ENCODE measurements around the gene ZNF182.
"Not testable (repeated sequence)": the region's sequence is repeated elsewhere in the genome, so short reads cannot be mapped to it uniquely, and the experiment has no call there.

ZNF182 gene

GRCh38 chrX:47958761-47959342 lies 44.9 kb downstream of the ZNF182 start:
- Histone ChIP-seq H2AFZ (ENCODE audit: low read length, unreplicated experiment) (no peak overlapping the region), H3K4me3 (ENCODE audit: low read depth, low read length) (no peak overlapping the region), H3K79me2 (ENCODE audit: control insufficient read depth, insufficient read depth, low read length, unreplicated experiment) (no peaks in the 10 kb centered on the region), H3K27ac (ENCODE audit: low read depth, low read length) (no peak overlapping the region), H3K27me3 (ENCODE audit: insufficient read depth, low read length) (no peaks in the 10 kb centered on the region), H3K4me1 (ENCODE audit: control insufficient read depth, insufficient read depth, low read length, unreplicated experiment) (no peaks in the 10 kb centered on the region), H3K36me3 (ENCODE audit: insufficient read depth, low read length) (no peaks in the 10 kb centered on the region)

DNA sequence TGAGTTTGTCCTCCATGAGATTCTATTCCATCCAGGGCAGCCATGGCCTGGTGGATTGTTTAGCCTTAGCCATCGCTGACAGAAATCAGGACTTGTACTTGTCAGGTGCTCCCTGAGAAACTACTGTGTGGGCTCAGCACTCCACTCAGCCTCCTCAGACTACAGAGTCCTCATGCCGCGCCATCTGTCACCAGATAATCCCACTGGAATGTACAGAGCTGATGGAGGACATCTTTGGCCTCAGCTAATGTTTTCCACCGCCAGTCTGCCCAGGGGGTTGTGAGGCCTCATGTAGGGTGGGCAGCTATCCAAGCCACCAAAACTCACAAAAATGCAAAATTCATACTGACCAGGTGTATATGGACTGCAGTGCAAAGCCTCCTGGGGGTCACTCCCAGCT lies 45.6 kb downstream of the ZNF182 start:
- not testable (repeated sequence) for H2AFZ ChIP-seq (ENCODE audit: low read length, unreplicated experiment); H3K4me1 ChIP-seq (ENCODE audit: control insufficient read depth, insufficient read depth, low read length, unreplicated experiment); H3K79me2 ChIP-seq (ENCODE audit: control insufficient read depth, insufficient read depth, low read length, unreplicated experiment); H3K27me3 ChIP-seq (ENCODE audit: insufficient read depth, low read length); H3K36me3 ChIP-seq (ENCODE audit: insufficient read depth, low read length); H3K27ac ChIP-seq (ENCODE audit: low read depth, low read length); H3K4me3 ChIP-seq (ENCODE audit: low read depth, low read length)

DNA sequence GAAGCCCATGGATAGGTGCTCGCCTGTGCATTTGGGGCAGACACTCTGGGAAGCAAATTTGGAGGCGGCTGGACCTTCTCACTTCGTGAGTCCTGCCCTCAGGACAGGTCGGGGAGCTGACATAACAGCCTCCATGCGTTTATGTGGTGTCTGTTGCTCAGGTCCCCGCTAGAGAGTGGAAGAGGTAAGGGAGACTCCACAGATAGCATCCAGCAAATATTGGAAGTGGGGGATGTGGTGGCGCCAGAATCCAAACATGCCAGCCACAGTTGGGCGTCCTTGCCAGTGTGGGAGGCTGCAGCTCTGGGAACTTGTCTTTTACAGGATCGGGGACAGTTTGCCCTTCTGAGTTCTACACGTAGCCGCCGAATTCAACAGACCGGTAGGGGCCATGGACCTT lies 47.8 kb downstream of the ZNF182 start:
- Histone ChIP-seq H3K27ac (ENCODE audit: low read depth, low read length) (no peak overlapping the region), H3K4me1 (ENCODE audit: control insufficient read depth, insufficient read depth, low read length, unreplicated experiment) (no peaks in the 10 kb centered on the region), H3K4me3 (ENCODE audit: low read depth, low read length) (no peak overlapping the region), H2AFZ (ENCODE audit: low read length, unreplicated experiment) (no peak overlapping the region), H3K79me2 (ENCODE audit: control insufficient read depth, insufficient read depth, low read length, unreplicated experiment) (no peaks in the 10 kb centered on the region), H3K27me3 (ENCODE audit: insufficient read depth, low read length) (no peaks in the 10 kb centered on the region), H3K36me3 (ENCODE audit: insufficient read depth, low read length) (no peaks in the 10 kb centered on the region)

DNA sequence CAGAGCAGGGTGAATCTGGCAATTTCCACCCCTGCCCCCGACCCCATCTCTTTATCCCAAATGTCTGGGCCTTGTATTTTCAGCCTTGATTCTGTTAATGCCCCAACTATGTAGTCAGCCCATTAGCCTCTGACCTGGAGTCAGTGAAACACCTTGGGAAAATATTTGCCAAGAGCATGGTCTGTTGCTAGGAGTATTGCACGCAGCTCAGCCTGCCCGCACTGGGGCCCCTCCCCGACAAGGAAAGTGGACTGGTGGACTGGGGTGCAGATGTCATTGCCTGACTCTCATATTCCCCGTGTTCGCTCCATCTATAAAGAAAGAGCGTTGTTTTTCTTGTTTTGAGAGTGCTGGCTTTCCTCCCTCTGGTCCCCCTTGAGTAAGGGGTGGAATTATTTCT lies 48.5 kb downstream of the ZNF182 start:
- H2AFZ ChIP-seq (ENCODE audit: low read length, unreplicated experiment); H3K36me3 ChIP-seq (ENCODE audit: insufficient read depth, low read length); H3K79me2 ChIP-seq (ENCODE audit: control insufficient read depth, insufficient read depth, low read length, unreplicated experiment); H3K27me3 ChIP-seq (ENCODE audit: insufficient read depth, low read length); H3K4me1 ChIP-seq (ENCODE audit: control insufficient read depth, insufficient read depth, low read length, unreplicated experiment); H3K27ac ChIP-seq (ENCODE audit: low read depth, low read length); H3K4me3 ChIP-seq (ENCODE audit: low read depth, low read length): not testable (repeated sequence)

DNA sequence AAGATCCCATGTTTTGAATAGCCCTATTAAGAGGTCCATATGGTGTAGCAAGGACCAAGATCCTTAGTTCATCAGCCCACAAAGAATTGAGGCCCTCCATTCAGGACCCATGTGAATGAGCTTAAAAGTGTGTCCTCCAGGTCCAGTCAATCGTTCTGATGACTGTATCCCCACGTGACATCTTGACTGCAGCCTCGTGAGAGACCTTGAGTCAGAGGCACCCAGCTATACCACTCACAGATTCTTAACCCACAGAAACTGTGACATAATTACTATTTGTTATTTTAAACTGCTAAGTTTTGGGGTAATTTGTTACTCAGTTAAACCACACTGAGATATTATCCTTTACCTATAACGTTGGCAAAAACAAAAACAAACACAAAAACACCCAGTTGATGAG lies 62.4 kb downstream of the ZNF182 start:
- Histone ChIP-seq H3K27ac (ENCODE audit: low read depth, low read length) (no peak overlapping the region), H3K4me1 (ENCODE audit: control insufficient read depth, insufficient read depth, low read length, unreplicated experiment) (no peaks in the 10 kb centered on the region), H3K79me2 (ENCODE audit: control insufficient read depth, insufficient read depth, low read length, unreplicated experiment) (no peaks in the 10 kb centered on the region), H3K36me3 (ENCODE audit: insufficient read depth, low read length) (no peaks in the 10 kb centered on the region), H2AFZ (ENCODE audit: low read length, unreplicated experiment) (no peak overlapping the region), H3K27me3 (ENCODE audit: insufficient read depth, low read length) (no peaks in the 10 kb centered on the region), H3K4me3 (ENCODE audit: low read depth, low read length) (no peak overlapping the region)

DNA sequence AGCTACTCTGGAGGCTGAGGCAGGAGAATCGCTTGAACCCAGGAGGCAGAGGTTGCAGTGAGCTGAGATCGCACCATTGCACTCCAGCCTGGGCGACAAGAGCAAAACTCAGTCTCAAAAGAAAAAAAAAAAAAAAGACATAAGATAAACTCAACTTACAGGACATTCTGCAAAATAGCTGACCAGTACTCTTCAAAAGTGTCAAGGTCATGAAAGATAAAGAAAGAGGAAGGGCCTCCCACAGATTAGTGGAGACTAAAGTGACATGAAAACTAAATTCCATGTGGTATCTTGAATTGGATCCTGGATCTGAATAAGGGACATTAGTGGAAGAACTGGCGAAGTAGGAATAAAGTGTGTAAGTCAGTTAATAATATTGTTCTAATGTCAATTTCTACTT lies 63.3 kb downstream of the ZNF182 start:
- Histone ChIP-seq H3K36me3 (ENCODE audit: insufficient read depth, low read length) (no peaks in the 10 kb centered on the region), H3K4me3 (ENCODE audit: low read depth, low read length) (no peak overlapping the region), H3K79me2 (ENCODE audit: control insufficient read depth, insufficient read depth, low read length, unreplicated experiment) (no peaks in the 10 kb centered on the region), H3K4me1 (ENCODE audit: control insufficient read depth, insufficient read depth, low read length, unreplicated experiment) (no peaks in the 10 kb centered on the region), H3K27me3 (ENCODE audit: insufficient read depth, low read length) (no peaks in the 10 kb centered on the region), H2AFZ (ENCODE audit: low read length, unreplicated experiment) (no peak overlapping the region), H3K27ac (ENCODE audit: low read depth, low read length) (no peak overlapping the region)

DNA sequence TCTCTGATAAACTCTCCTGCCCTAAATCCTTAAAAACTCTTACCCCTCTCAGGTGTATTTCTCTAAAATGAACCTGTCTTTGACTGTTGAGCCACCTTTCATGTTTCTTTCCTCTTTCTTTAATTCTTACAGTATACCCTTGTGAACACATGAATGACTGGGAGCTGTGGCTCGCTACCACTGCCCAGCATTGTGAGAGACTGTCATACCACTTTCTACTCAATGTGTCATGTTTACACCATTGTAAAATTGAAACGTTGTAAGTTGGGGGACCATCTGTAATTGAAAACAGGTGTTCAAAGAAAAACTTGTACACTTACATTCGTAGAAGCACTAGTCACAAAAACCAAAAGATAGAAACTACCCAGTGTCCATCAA lies 66.9 kb downstream of the ZNF182 start:
- Histone ChIP-seq H3K4me3 (ENCODE audit: low read depth, low read length) (no peak overlapping the region), H3K79me2 (ENCODE audit: control insufficient read depth, insufficient read depth, low read length, unreplicated experiment) (no peaks in the 10 kb centered on the region), H2AFZ (ENCODE audit: low read length, unreplicated experiment) (no peak overlapping the region), H3K27ac (ENCODE audit: low read depth, low read length) (no peak overlapping the region), H3K36me3 (ENCODE audit: insufficient read depth, low read length) (no peaks in the 10 kb centered on the region), H3K4me1 (ENCODE audit: control insufficient read depth, insufficient read depth, low read length, unreplicated experiment) (no peaks in the 10 kb centered on the region), H3K27me3 (ENCODE audit: insufficient read depth, low read length) (no peaks in the 10 kb centered on the region)

- no peak overlapping the region for H3K4me3 ChIP-seq (ENCODE audit: low read depth, low read length)
- H3K27me3 ChIP-seq (ENCODE audit: insufficient read depth, low read length) = no peaks in the 10 kb centered on the region
- no peak overlapping the region for H3K27ac ChIP-seq (ENCODE audit: low read depth, low read length)
- no peak overlapping the region for H2AFZ ChIP-seq (ENCODE audit: low read length, unreplicated experiment)
- H3K79me2 ChIP-seq (ENCODE audit: control insufficient read depth, insufficient read depth, low read length, unreplicated experiment) = no peaks in the 10 kb centered on the region
- no peaks in the 10 kb centered on the region for H3K4me1 ChIP-seq (ENCODE audit: control insufficient read depth, insufficient read depth, low read length, unreplicated experiment)
- no peaks in the 10 kb centered on the region for H3K36me3 ChIP-seq (ENCODE audit: insufficient read depth, low read length)
Observed at GRCh38 chrX:47936224-47936939, 67.4 kb downstream of the ZNF182 start.

GRCh38 chrX:47933946-47934345 lies 69.8 kb downstream of the ZNF182 start:
- Histone ChIP-seq H3K79me2 (ENCODE audit: control insufficient read depth, insufficient read depth, low read length, unreplicated experiment) (no peaks in the 10 kb centered on the region), H2AFZ (ENCODE audit: low read length, unreplicated experiment) (no peak overlapping the region), H3K4me3 (ENCODE audit: low read depth, low read length) (no peak overlapping the region), H3K27ac (ENCODE audit: low read depth, low read length) (no peak overlapping the region), H3K27me3 (ENCODE audit: insufficient read depth, low read length) (no peaks in the 10 kb centered on the region), H3K36me3 (ENCODE audit: insufficient read depth, low read length) (no peaks in the 10 kb centered on the region), H3K4me1 (ENCODE audit: control insufficient read depth, insufficient read depth, low read length, unreplicated experiment) (no peaks in the 10 kb centered on the region)

DNA sequence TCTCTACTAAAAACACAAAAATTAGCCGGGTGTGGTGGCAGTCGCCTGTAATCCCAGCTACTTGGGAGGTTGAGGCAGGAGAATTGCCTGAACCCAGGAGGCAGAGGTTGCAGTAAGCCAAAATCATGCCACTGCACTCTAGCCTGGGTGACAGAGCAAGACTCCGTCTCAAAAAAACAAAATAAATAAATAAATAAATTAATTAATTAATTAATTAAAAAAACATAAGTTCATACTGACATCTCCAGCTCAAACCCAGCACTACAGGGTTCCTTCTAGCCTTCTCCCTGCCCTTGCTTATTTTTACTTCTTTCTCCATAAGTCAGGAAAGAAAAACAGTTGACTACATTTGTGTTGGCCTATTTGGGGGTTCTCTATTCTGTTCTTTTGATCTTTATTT lies 71.8 kb downstream of the ZNF182 start:
- H2AFZ ChIP-seq (ENCODE audit: low read length, unreplicated experiment); H3K27me3 ChIP-seq (ENCODE audit: insufficient read depth, low read length); H3K4me1 ChIP-seq (ENCODE audit: control insufficient read depth, insufficient read depth, low read length, unreplicated experiment); H3K27ac ChIP-seq (ENCODE audit: low read depth, low read length); H3K4me3 ChIP-seq (ENCODE audit: low read depth, low read length); H3K36me3 ChIP-seq (ENCODE audit: insufficient read depth, low read length); H3K79me2 ChIP-seq (ENCODE audit: control insufficient read depth, insufficient read depth, low read length, unreplicated experiment): not testable (repeated sequence)

- Histone ChIP-seq H3K4me1 (ENCODE audit: control insufficient read depth, insufficient read depth, low read length, unreplicated experiment) (no peaks in the 10 kb centered on the region), H3K27me3 (ENCODE audit: insufficient read depth, low read length) (no peaks in the 10 kb centered on the region), H2AFZ (ENCODE audit: low read length, unreplicated experiment) (no peak overlapping the region), H3K27ac (ENCODE audit: low read depth, low read length) (no peak overlapping the region), H3K79me2 (ENCODE audit: control insufficient read depth, insufficient read depth, low read length, unreplicated experiment) (no peaks in the 10 kb centered on the region), H3K36me3 (ENCODE audit: insufficient read depth, low read length) (no peaks in the 10 kb centered on the region), H3K4me3 (ENCODE audit: low read depth, low read length) (no peak overlapping the region)
Observed at GRCh38 chrX:47927212-47927611, 76.6 kb downstream of the ZNF182 start.
